Inflammatory macrophage treated with lipopolysaccharide for 4 hours (primary cell): ENCODE measurements around the gene KLF15.

ENCODE experiments used
- DNase-seq: peaks from one replicate; pipeline ENCODE4 v3.0.0-alpha.2; 2020

Gene KLF15

DNA sequence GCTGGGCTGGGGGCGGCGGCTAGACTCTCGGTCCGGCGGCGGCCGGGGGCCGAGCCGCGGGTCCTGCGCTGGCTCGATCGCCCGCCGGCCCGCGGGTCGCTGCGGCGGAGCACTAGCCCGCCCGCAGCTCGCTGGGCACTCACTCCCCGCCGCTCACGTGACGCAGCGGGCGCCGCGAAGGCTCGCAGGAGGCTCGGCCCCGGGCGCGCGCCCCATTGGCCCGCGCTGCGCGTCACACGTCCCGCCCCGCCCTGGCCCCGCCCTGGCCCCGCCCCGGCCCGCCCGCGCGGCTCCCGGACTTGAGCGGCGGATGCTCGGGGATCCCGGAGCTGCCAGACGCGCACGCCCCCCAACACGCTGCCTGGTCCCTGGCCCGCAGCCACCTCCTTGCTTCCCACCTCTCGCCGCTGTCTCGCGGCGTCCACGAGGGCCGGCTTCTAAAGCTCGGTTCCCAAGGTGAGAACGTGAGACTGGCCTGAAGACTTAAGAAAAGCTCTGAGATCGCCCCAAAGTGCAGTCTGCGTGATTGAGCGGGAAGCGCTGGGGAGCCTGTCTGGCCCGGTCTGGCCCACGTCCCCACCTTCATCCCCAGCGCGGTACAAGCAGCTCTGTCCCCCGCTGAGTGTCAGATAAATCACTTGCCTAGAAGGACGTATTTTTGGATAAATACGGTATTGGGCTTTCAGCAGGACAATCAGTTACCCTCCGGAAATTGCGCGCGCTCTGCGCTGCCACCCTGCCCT lies at the start of gene KLF15:
Gene KLF15 (minus strand): TSS at position 114 of the 743 bp plus-strand sequence. CDS start 4,486 bp downstream, outside the sequence.
- DNase-seq = peak; percentile 83

DNA sequence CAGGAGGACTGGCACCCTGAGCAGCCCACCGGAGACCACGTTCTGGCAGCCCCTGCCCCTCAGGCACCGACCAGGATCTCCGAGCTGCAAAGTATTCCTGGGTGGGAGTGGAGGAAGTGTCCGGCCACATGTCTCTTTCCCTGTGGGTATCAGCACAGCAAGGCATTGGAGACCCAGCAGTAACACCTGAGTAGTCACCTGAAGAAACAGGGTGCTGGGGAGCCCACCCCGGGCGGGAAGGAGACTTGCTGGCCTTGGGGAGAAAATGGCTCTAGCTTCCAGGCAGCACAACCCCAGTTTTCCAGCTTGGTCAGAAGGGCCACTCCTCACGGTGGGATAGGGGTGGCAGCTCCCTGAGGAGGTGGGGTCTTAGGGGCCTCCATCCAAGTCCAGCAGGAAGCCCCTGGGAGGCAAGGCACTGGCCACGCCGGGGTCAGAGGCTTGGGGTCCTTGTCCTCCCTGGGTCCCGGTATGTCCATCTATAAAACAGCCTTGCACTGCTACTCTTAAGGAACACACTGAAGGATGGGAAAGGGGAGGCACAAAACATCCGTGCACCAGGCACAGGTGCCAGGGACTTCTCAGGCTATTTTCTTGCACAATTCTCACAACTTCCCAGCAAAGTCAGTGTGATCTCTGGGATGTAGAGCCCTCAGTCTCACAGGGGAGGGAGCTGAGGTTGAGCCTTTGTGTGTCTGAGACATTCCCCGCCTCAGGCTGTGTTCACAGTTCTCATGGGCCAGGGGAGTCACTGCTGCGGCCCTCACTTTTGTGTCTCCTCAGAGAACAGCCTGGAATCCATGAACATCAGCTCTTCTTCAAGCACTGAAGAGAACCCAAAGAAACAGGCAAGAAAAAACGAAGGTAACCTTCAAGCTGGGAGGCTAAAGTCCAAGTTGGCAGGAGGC lies 49.4 kb upstream of the KLF15 start:
- DNase-seq = no peak

DNA sequence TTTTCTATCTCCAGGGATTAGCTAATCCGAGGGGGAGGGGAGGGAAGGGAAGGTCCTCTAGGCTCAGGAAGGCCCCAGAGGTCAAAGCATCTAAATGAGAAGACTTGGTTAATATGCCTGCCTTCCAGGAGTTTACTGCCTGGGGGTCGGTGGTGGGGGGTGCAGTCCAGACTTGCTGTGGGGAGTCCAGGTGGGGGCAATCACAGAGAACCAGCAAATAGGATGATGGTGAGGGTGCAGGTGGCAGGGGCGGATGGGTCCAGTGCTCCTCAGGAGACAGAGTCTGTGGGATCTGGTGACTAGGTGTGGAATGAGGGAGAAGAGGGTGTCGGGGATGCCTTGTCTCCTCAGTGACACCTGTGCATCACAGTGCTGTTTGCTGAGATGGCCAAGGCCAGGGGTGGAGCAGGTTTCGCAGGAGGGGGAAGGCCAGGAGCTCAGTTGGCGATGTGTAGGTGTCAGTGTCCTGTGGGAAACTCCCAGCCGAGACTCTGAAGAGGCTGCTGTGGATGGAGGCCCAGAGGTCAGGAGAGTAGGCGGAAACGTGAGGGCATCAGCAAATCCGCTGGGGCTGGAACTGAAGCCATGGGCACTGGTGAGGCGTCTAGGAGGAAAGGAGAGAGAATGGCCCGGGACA lies 45.6 kb upstream of the KLF15 start:
- no peak for DNase-seq

DNA sequence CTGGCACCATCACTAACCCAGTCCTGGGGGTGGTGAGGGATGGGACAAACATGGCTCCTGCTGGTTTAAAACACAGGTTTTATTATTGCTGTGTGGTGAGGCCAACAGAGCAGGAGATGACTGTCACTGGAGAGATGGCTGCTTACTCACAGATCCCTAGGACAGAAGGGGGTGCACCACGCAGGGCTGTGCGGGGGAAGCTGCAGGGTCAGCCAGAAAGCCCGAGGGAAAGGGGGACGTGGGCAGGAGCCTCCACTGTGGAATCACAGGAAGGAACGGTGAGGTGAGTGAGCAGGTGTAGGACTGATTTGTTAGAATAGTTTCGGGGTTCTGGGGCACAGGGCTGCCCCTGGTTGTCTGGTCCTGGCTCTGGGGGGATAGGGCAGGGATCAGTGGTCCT lies 45.0 kb upstream of the KLF15 start:
- no peak for DNase-seq

DNA sequence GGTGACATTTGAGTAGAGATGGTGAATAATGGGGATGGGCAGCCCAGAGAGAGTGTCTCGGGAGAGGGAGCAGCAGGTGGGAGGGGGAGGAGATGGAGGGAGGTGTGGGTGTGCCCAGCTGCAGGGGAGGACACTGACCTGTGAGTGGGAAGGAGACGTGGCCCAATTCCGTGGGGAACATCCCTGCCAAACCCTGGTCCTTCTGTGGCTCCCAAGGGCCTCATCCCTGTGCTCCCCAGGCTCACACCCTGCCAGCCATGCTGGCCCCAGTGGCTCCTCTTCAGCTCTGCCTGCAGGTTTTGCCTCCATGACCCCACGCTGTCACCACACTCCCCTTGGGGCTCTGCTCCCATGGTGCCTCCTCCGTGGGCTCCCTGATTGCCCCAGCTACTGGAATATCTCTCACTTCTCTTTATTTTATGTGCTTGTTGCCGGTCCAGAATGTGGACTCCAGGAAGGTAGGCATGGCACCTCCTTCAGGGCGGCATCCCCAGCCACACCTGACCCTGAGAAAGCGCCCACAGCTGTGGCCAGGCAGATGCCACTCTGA lies 44.5 kb upstream of the KLF15 start:
- no peak for DNase-seq

DNA sequence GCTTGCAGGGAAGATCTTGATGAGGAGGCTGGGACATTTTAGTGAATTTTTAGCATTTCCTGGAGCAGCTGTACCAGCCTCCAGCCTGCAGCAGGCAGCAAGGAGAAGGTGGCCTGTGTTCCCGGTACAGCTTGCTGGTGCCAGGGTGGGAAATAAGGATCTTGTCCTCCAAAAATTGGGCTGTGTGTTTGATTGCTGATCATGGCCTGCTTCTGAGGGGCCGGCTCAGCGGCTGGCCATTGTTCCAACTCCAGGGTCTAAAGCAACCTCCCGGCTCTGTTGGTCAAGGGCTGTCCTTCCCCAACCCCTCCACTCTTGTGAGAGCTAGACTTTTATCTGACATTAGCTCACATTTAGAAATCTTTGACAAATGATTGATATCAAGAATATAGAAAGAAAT lies 42.5 kb upstream of the KLF15 start:
- no peak for DNase-seq

DNA sequence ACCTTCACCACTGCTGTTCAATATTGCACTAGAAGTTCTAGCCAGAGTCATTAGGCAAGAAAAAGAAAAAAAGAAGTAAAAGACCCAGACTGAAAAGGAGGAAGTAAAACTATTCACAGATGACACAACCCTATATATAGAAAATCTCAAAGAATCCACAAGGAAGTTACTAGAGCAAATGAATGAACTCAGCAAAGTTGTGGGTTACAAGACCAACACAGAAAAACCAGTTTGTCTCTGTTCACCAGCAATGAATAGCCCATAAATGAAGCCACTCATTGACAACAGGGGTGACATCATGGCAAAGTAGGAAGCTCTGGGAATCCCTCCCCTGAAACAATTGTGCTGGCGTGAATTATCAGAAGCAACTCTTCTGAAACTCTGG lies 42.1 kb upstream of the KLF15 start:
- DNase-seq = peak; percentile 97

DNA sequence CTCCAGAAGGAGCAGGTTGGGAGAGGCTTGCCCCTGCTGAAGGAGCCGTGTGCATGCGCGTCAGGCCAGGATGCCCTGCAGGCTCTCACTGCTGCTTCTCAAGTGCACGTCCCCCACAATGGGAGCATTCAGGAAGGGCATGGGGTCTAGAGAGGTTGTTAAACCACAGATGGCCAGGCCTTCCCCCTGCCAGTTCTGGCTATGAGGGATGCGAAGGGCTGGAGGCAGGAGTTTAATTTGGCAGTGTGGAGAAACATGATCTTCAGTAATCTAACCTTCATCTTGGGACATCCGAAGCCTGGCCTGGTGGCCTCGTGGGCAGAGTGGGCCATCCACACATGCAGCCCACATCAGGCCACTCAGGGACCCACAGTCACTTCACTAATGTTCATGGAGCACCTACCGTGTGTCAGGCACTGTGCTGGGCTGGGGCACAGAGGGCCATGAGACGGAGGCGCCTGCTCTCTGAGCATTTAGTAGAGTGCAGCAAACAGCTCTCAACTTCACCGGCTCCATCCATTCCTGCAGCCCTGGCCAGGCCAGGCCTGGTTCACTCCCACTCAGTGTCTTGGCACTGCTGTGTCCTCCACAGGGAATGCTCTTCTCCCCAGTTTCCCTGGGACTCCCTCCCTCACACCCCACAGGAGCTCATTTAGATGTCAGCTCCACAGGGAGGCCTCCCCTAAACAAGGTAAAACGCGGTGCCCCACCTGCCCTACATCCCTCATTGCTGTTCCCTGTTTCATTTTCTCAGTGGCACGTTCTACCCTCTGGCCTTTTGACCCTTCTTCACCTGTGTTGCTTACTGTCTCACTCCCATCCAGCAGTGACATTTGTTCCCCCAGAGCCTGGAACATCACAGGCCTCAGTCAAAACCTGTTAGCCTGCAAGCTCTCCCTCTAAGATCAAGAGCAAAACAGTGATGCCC lies 41.5 kb upstream of the KLF15 start:
- no peak for DNase-seq

DNA sequence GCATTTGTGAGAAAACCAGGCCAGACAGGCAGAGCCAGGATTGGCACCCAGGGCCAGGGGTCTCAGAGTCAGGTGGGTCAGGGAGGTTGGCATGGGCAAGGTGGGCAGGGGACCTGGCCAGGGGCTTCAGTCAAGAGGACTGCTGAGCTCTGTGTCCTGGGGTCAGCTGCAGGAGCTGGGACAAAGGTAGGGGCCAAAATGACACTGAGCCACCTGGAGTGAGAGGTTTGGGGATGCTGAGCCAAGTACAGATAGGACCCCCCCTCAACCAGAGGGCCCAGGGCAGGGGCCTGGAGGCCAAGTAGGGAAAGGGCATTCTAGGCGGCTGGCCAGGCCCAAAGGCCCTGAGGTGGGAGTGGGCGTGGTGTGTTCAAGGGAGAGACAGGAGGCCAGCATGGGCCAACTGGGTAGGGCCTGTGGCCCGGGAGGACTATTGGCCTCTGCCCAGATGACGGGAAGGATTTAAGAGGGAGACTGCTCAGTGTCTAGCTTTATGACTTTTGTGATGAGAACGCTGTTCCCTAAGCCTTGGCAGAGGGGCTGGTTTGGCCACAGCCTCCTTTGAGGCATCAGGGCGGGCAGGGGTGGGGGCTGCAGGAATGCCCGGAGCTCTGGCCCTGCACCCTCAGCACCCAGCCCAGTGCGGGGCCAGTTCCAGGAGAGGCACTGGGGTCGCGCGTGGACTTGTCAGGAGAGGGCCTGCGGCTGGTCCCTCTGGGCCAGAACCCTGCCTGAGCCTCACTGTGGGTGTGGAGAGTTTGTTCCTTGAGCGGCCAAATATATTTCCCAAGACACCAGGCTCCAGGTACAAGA lies 40.6 kb upstream of the KLF15 start:
- no peak for DNase-seq

DNA sequence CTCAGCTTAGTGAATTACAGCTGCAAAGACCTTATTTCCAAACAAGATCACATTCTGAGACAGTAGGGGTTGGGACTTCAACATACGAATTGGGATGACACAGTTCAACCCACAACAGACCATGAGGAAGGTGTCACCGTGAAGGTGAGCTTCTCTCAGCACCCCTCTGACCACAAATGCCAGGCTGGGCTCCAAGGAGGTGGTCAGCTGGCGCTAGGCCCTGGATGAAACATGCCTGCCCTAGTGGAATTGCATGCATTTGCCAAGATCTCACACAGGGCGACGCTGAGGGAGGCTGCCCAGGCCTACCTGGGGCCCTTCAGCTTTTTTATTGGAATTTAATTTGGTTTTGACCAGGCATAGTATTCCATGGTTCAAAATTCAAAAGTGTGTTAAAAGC lies 39.3 kb upstream of the KLF15 start:
- no peak for DNase-seq

DNA sequence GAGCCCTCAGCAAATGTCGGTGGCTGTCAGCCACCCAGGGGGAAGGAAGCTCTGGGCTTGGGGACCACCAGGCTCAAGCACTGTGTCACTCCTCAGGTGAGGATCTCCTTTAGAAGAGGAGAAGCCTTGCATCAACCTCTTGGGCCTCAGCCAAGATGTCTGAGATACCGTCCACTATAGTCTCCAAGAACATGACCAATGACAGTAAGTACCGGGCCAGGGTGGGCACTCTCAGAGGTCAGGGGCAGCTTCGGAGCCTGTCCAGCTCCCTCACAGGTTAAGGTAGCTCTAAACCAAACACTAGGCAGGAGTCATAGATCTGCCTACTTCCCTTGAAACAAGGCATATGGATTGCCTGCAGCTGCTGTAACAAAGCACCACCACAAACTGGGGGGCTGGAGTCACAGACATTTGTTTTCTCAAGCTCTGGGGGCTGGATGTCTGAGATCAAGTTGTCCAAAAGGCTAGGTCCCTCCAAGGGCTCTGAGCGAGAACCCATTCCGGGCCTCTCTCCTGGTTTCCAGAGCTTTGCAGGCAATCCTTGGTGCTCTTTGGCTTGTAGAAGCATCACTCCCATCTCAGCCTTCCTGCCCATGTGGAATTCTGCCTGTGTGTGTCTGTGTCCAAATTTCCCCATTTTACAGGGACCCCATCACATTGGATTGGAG lies 38.8 kb upstream of the KLF15 start:
- DNase-seq = no peak

DNA sequence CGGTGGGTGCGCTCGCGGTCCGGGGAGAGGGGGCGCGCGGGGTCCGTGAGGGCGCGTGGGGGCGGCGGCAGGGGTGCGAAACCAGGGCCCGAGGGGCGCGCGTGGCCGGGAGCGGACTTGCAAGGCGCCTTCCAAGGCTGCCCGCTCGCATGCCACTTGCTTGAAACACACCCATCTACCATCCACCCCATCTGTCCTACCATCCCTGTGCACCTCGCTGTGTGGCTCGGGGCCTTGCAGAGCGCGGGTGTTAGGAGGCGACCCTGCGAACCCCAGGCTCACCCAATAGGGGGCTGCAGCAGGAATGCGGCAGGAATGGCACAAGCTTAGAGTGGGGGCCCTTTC lies 37.7 kb upstream of the KLF15 start:
- DNase-seq = no peak

DNA sequence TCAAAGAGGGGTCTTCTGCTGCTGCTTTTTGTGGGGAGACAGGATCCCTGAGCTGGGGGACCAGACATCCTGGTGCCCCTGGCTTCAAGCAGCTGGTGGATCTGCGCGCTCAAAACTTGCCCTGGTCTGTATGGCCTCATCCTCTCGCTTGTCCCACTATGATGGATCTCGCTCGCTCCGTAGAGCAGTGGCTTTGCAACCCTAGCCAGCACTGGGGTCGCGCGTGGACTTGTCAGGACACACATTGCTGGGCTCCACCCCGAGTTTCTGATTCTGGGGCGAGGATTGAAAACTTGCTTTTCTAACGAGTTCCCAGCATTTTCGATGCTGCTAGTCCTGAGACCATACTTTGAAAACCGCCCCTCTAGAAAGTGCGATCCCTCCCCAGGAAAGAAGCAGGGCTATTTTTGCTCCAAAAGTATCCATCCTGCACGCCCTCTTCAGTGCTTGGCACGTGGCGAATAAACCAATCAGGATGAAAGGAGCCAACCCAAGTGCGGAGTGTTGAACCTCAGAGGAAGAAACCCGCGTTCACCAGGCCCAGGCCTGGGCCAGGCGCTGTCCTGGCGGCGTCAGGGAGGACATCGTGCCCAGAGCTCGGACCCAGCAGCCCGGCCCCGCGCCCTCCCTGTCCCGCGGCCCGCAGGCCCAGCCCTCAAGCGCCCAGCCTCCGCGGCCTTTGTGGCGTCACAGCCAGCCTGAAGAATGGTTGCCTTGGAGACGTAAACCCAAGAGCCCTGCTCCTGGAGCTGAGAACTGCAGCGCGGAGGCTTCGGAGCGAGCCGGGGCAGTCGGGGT lies 37.2 kb upstream of the KLF15 start, which contains the start of gene CFAP100:
Gene CFAP100 (plus strand): TSS at position 731 of the 798 bp plus-strand sequence. CDS start 1,092 bp downstream, outside the sequence.
- DNase-seq = no peak

DNA sequence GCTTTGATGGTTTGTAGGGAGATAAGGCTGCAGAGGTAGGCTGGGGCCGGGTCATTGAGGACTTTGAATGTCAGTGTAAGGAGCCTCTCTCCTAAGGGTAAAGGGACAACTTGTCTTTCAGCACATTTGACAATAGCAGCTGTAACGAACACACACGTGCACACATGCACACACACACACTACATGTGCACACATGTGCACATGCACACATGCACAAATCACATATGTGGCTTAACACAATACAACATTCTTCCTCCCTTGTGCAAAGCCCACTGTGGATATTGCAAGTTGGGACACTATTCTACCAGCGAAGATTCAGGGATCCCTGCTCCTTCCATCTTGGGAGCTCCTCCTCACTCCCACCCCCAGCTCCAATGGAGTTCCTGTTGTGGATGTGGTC lies 36.4 kb upstream of the KLF15 start:
- DNase-seq = no peak

DNA sequence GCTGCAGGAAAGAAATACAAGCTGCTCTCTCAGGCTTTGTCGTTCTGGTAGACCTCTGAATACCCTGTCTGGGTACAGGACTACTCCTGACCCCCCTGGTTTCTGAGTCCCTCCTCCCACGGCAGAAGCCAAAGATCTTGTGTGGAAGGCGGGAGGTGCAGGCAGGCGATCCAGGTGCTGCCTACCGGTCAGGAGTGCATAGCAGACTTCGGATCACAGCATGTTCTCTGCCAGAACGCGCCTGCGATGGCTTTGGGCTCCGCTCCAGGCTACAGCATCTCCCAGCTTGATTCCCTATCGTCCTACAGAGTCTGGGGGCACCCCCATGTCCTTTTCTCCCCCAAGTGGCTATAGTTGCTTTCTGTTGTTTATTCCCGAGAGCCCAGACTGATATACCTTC lies 35.0 kb upstream of the KLF15 start:
- no peak for DNase-seq

DNA sequence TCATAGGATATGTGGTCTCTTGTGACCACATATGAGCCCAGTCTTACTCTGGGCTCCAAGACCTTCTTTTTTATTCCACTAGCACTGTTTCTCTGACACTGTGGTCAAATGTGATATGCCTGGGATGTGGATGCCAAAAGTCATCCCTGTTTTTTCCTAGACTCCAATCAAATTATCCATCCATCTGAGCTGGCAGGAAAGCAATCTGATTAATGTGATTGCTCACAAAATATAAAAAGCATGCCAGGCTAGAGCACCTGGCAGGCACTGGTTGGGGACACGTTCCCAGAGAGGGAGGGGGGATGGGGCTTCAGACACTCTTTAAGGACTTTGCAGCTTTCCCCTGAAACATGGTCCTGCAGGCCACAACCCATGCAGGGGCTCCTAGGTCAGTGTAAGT lies 34.4 kb upstream of the KLF15 start:
- no peak for DNase-seq

DNA sequence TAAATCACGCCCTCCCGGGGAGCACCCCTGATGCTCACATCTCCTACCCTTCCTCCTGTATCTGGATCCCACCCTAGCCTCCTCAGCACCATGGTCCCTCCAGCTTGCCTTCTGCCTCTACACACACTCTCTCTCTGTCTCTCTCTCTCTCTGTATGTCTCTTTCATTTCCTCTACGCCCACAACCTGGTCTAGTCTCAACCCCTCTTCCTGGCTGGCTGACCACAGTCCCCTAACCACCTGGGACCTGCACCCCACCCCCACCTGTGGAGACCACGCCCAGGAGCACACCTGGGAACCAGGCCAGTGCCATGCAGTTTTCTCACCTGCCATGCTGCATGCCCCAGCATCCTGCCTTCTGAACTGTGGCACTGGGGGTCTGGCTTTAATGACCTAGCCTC lies 33.5 kb upstream of the KLF15 start:
- DNase-seq = no peak

DNA sequence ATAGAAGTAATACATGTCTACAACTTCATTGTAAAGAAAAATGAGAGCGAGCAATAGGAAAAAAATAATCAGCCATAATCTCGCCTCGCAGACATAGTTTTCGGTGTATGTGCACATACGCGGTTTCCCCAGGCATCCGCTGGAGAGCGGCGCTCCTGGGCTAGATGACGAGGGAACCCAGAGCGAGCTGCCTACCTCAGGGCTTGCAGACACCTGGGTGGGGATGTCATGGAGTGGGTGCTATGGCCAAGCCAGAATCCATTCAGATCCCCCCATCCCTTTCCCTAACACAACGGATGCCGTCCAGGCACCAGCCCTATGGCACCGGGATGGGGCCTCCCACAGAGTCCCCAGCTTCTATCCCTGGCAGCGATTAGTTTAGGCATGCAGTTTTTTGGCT lies 33.0 kb upstream of the KLF15 start:
- DNase-seq = no peak

DNA sequence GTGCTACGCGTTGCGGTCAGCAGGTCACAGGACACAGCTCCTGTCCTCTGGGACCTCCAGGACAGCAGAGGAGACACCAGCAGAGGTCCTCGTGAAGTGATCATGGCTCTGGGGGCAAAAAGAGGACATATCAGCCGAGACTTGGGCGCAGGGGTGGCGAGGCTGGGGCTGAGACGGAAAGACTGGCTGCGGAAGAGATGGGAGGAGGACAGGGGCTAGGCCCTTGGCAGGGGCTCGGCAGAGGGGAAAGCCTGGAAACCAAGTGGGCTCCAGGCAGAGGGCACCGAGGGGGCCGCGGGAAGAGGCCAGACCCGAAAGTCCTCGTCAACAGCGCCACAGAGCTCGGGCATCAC lies 32.6 kb upstream of the KLF15 start:
- DNase-seq = no peak
